ENCODE results near the gene AKAP8L. TPM values are rescaled to one million over a fixed set of nuclear protein-coding genes. Genes with fewer than 3 reads are reported as not detected.

Gene AKAP8L
- total RNA-seq, 1 experiment from 2014 or later: 123 TPM

GRCh38 chr19:15463861-15464371 is 45.1 kb upstream of the AKAP8L start:
- Histone ChIP-seq H2BK20ac (ENCODE audit: low read depth, low read length, poor library complexity, severe bottlenecking) (no peak overlapping the region), H3T11ph (ENCODE audit: low read length) (no peak overlapping the region), H3K18ac (ENCODE audit: insufficient read length, low read depth, low read length) (no peak overlapping the region), H3K56ac (ENCODE audit: insufficient read length, low read depth, low read length) (no peak overlapping the region), H2AK5ac (ENCODE audit: insufficient read length, low read length) (no peak overlapping the region), H3K27ac (ENCODE audit: insufficient read length, low read depth, low read length) (no peak overlapping the region), H3K23me2 (ENCODE audit: insufficient read length, low read depth, low read length, poor library complexity, severe bottlenecking) (no peaks in the 10 kb centered on the region), H3K9ac (ENCODE audit: extremely low read depth, insufficient read length, low read length) (no peak overlapping the region), H4K5ac (ENCODE audit: insufficient read length, low read depth, low read length) (no peak overlapping the region), H2BK5ac (ENCODE audit: insufficient read length, low read length) (no peak overlapping the region), H3K4me1 (ENCODE audit: insufficient read depth, low read length) (no peaks in the 10 kb centered on the region; the same call in 1 of the 2 replicates), H2BK15ac (ENCODE audit: low read depth, low read length) (no peak overlapping the region), H4K20me1 (ENCODE audit: control insufficient read depth, insufficient read depth, insufficient read length) (no peaks in the 10 kb centered on the region), H3K4me2 (ENCODE audit: insufficient read depth, insufficient read length, low read length) (no peak overlapping the region), H3K79me2 (ENCODE audit: insufficient read depth, low read length) (no peaks in the 10 kb centered on the region), H3K9me3 (ENCODE audit: control insufficient read depth, low read depth, low read length) (no peaks in the 10 kb centered on the region), H3K79me1 (ENCODE audit: insufficient read depth, low read depth, low read length, poor library complexity, severe bottlenecking) (no peaks in the 10 kb centered on the region), H4K91ac (ENCODE audit: insufficient read length, low read depth, low read length) (no peak overlapping the region), H3K4ac (ENCODE audit: low read depth, low read length) (no peak overlapping the region), H3K14ac (ENCODE audit: insufficient read depth, low read length) (no peak overlapping the region), H2AFZ (ENCODE audit: low read length) (no peak overlapping the region), H2BK12ac (ENCODE audit: insufficient read length, low read depth, low read length) (no peak overlapping the region), H3K27me3 (ENCODE audit: insufficient read depth, low read length) (peaks cover 6% of the 10 kb centered on the region; the same call in 1 of the 2 replicates), H3K23ac (ENCODE audit: insufficient read length, low read depth, low read length) (no peak overlapping the region), H4K8ac (replicated peaks; ENCODE audit: insufficient read length, low read depth, low read length) (no peak overlapping the region), H2BK120ac (ENCODE audit: low read depth, low read length, poor library complexity, severe bottlenecking) (no peak overlapping the region)
- no CpG with 5 or more reads among the region's 25 CpGs for WGBS (ENCODE audit: extremely low coverage, insufficient read length, low lambda C conversion rate)
- Mint-ChIP-seq H3K9me3 (peaks cover 0 to 2% of the 10 kb centered on the region in 2 experiments; a peak in 3 of 5 replicates), H3K36me3 (ENCODE audit: insufficient read depth in 1 of 3, low read depth in 3 of 3) (no peaks in the 10 kb centered on the region), H3K27me3 (ENCODE audit: low read depth) (peaks cover 56% of the 10 kb centered on the region), H3K4me3 (no peak overlapping the region), H3K27ac (no peak overlapping the region), H3K4me1 (no peaks in the 10 kb centered on the region)
- peak; percentile 56 for DNase-seq
- TF ChIP-seq CTCF (conservative IDR thresholded peaks at IDR 0.05): no peak
